Trophoblast cell (in vitro differentiated cells and primary cell): Measurements from ENCODE around the gene COX20.
A peak's percentile ranks its signal among the peaks of the same experiment; 100 is the strongest.

Experiments
- DNase-seq, 2 donors: peaks; one replicate each; pipeline ENCODE4 v3.0.0-alpha.2; 2016
- H2AFZ ChIP-seq: 2 replicates; pipeline ENCODE4 v1.6.1; 2013; ENCODE audit warnings: low read length, moderate library complexity, mild to moderate bottlenecking; ENCODE audit not compliant: insufficient read depth, poor library complexity
- H2AK5ac ChIP-seq: 2 replicates; pipeline ENCODE4 v1.6.1; 2013; ENCODE audit warnings: mild to moderate bottlenecking, low read length
- H2BK120ac ChIP-seq: 2 replicates; pipeline ENCODE4 v1.6.1; 2013; ENCODE audit warnings: low read length, mild to moderate bottlenecking, moderate library complexity; ENCODE audit not compliant: insufficient read depth, poor library complexity
- H2BK12ac ChIP-seq: 2 replicates; pipeline ENCODE4 v1.6.1; 2013; ENCODE audit warnings: mild to moderate bottlenecking, low read length, moderate library complexity
- H2BK5ac ChIP-seq: 2 replicates; pipeline ENCODE4 v1.6.1; 2013; ENCODE audit warnings: low read length, low read depth, moderate library complexity, mild to moderate bottlenecking; ENCODE audit not compliant: poor library complexity
- H3K14ac ChIP-seq: 2 replicates; pipeline ENCODE4 v1.6.1; 2013; ENCODE audit warnings: mild to moderate bottlenecking, low read length
- H3K18ac ChIP-seq: 2 replicates; pipeline ENCODE4 v1.6.1; 2013; ENCODE audit warnings: mild to moderate bottlenecking, low read length
- H3K23ac ChIP-seq: 2 replicates; pipeline ENCODE4 v1.6.1; 2013; ENCODE audit warnings: low read length
- H3K27ac ChIP-seq: 2 replicates; pipeline ENCODE4 v1.5.1; 2013; ENCODE audit warnings: low read depth, mild to moderate bottlenecking, inconsistent platforms, low read length, moderate library complexity
- H3K27me3 ChIP-seq: 2 replicates; pipeline ENCODE4 v1.6.1; 2013; ENCODE audit warnings: inconsistent platforms, mild to moderate bottlenecking, low read length, moderate library complexity; ENCODE audit not compliant: insufficient read depth
- H3K36me3 ChIP-seq, 2 experiments: 1 replicate in 1 of 2; 2 replicates in 1 of 2; pipeline ENCODE4 v1.6.1; 2013; ENCODE audit warnings: low read length in 2 of 2, mild to moderate bottlenecking in 2 of 2, moderate library complexity in 1 of 2; ENCODE audit not compliant: insufficient read depth in 2 of 2, control insufficient read depth in 1 of 2
- H3K4ac ChIP-seq: 2 replicates; pipeline ENCODE4 v1.6.1; 2013; ENCODE audit warnings: low read depth, mild to moderate bottlenecking, low read length, moderate library complexity
- H3K4me1 ChIP-seq, 2 experiments: 1 replicate in 1 of 2; 2 replicates in 1 of 2; pipeline ENCODE4 v1.6.1; 2013; ENCODE audit warnings: low read length in 2 of 2, mild to moderate bottlenecking in 2 of 2, moderate library complexity in 1 of 2; ENCODE audit not compliant: insufficient read depth in 2 of 2, control insufficient read depth in 1 of 2
- H3K4me2 ChIP-seq: 2 replicates; pipeline ENCODE4 v1.6.1; 2013; ENCODE audit warnings: inconsistent platforms, mild to moderate bottlenecking, low read length, moderate library complexity
- H3K4me3 ChIP-seq: 2 replicates; pipeline ENCODE4 v1.5.1; 2013; ENCODE audit warnings: mild to moderate bottlenecking, low read depth, low read length, inconsistent platforms
- H3K79me1 ChIP-seq: one replicate; pipeline ENCODE4 v1.6.1; 2013; ENCODE audit warnings: low read length
- H3K79me2 ChIP-seq: 2 replicates; pipeline ENCODE4 v1.6.1; 2013; ENCODE audit warnings: low read length, mild to moderate bottlenecking; ENCODE audit not compliant: control insufficient read depth, insufficient read depth, poor library complexity
- H3K9ac ChIP-seq: 2 replicates; pipeline ENCODE4 v1.6.1; 2013; ENCODE audit warnings: mild to moderate bottlenecking, low read length
- H3K9me3 ChIP-seq: 2 replicates; pipeline ENCODE4 v1.6.1; 2013; ENCODE audit warnings: low read depth, mild to moderate bottlenecking, control low read depth, inconsistent platforms, low read length; ENCODE audit not compliant: insufficient read depth
- H4K12ac ChIP-seq: 2 replicates; pipeline ENCODE4 v1.6.1; 2013; ENCODE audit warnings: low read depth, mild to moderate bottlenecking, low read length, moderate library complexity
- H4K8ac ChIP-seq: 2 replicates; pipeline ENCODE4 v1.6.1; 2013; ENCODE audit warnings: low read depth, mild to moderate bottlenecking, low read length, moderate library complexity
- H4K91ac ChIP-seq: one replicate; pipeline ENCODE4 v1.6.1; 2013; ENCODE audit warnings: low read depth, mild to moderate bottlenecking, low read length, moderate library complexity
- WGBS: extraction: QIAGEN DNeasy Blood & Tissue Kit; methylation state at CpG from one replicate; pipeline ENCODE4 v1.1.7; 2013; ENCODE audit warnings: missing lambda C conversion rate; ENCODE audit not compliant: insufficient read length, insufficient coverage; ENCODE audit errors: extremely low coverage; 5-methylcytosine and 5-hydroxymethylcytosine counted together

The COX20 gene

DNA sequence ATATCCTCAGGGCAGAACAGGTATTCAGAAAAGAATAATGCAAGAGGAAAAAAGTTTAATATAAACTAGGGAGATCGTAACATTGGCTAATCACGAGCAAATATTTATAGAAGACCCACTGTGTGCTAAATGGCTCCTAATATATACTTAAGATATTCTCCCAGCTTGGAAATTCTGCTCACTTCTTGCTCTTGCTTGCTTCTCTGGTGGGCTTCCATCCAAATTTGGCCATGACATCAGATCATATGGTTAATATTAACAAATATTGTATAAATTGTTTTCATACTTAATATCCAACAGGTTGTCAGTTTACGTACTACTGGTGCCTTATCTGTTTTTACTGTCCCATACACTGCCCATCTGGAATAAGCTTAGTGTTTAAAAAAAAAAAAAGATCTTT, 1.1 kb downstream of the COX20 start:
- H3K27ac ChIP-seq: peak overlapping the region; percentile 100

GRCh38 chr1:244837597-244838258, 2.3 kb downstream of the COX20 start:
- no peak overlapping the region for H4K91ac ChIP-seq
- no peaks in the 10 kb centered on the region for H3K4me1 ChIP-seq
- H3K4me3 ChIP-seq: no peak overlapping the region
- no peak overlapping the region for H2AFZ ChIP-seq
- no peak overlapping the region for H4K12ac ChIP-seq
- H3K4me2 ChIP-seq: no peak overlapping the region
- peaks cover 6% of the 10 kb centered on the region for H3K79me2 ChIP-seq
- H3K27ac ChIP-seq: no peak overlapping the region
- no peak for DNase-seq
- H3K4ac ChIP-seq: peak overlapping the region; percentile 72
- no peak overlapping the region for H3K14ac ChIP-seq
- no peak overlapping the region for H3K9ac ChIP-seq
- H2BK120ac ChIP-seq: no peak overlapping the region
- no CpG with 5 or more reads among the region's 5 CpGs for WGBS
- no peak overlapping the region for H4K8ac ChIP-seq
- no peak overlapping the region for H2BK5ac ChIP-seq
- H3K79me1 ChIP-seq: peaks cover 21% of the 10 kb centered on the region
- H3K18ac ChIP-seq: no peak overlapping the region
- H3K36me3 ChIP-seq: peaks cover 0 to 6% of the 10 kb centered on the region in 2 experiments
- H2BK12ac ChIP-seq: no peak overlapping the region
- no peak overlapping the region for H3K23ac ChIP-seq
- H3K9me3 ChIP-seq: no peaks in the 10 kb centered on the region
- H3K27me3 ChIP-seq: no peaks in the 10 kb centered on the region
- no peak overlapping the region for H2AK5ac ChIP-seq

More for the DNA sequence above, 1.1 kb downstream of the COX20 start:
- Histone ChIP-seq H3K14ac (no peak overlapping the region), H3K4me3 (no peak overlapping the region), H3K4ac (no peak overlapping the region), H3K4me1 (no peaks in the 10 kb centered on the region), H4K8ac (no peak overlapping the region), H3K23ac (no peak overlapping the region), H2AFZ (no peak overlapping the region), H3K9me3 (no peaks in the 10 kb centered on the region), H3K27me3 (no peaks in the 10 kb centered on the region), H3K18ac (no peak overlapping the region), H4K91ac (no peak overlapping the region), H3K79me2 (peaks cover 6% of the 10 kb centered on the region), H3K79me1 (peaks cover 21% of the 10 kb centered on the region), H2BK12ac (no peak overlapping the region), H3K4me2 (peak overlapping the region; percentile 61), H3K9ac (no peak overlapping the region), H2BK120ac (no peak overlapping the region), H4K12ac (no peak overlapping the region), H2BK5ac (no peak overlapping the region), H3K36me3 (peaks cover 0 to 6% of the 10 kb centered on the region in 2 experiments), H2AK5ac (no peak overlapping the region)
- WGBS: no CpG with 5 or more reads among the region's 3 CpGs
- DNase-seq: no peak

DNA sequence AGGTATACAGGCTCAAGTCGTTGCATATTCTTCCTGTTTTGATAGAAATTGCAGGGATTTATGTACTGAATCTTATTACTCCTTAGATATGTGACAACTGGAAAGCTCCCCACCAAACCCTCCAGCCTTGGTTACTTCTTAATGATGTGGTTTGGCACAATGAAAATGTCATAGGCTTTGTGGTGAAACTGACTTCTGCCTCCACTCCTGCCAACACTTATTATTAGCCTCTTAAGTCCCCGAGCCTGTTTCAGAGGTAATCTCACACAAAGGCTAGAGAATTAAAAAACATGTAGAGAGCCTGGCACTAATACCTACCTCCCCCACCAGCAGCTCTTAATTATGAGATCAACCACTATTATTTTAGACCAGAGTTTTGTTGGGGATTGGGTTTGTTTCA, 4.2 kb downstream of the COX20 start:
- H3K36me3 ChIP-seq: peaks cover 6 to 13% of the 10 kb centered on the region in 2 experiments
- peaks cover 12% of the 10 kb centered on the region for H3K79me1 ChIP-seq
- H3K4me2 ChIP-seq: no peak overlapping the region
- H4K8ac ChIP-seq: no peak overlapping the region
- H3K23ac ChIP-seq: no peak overlapping the region
- H3K9me3 ChIP-seq: no peaks in the 10 kb centered on the region
- H3K27ac ChIP-seq: no peak overlapping the region
- no peak overlapping the region for H3K18ac ChIP-seq
- no peak overlapping the region for H4K91ac ChIP-seq
- H2AFZ ChIP-seq: no peak overlapping the region
- H3K9ac ChIP-seq: no peak overlapping the region
- H2BK5ac ChIP-seq: no peak overlapping the region
- no CpG with 5 or more reads among the region's 2 CpGs for WGBS
- no peak overlapping the region for H2BK120ac ChIP-seq
- no peak overlapping the region for H3K4me3 ChIP-seq
- H2AK5ac ChIP-seq: no peak overlapping the region
- no peaks in the 10 kb centered on the region for H3K27me3 ChIP-seq
- no peak overlapping the region for H4K12ac ChIP-seq
- peaks cover 6% of the 10 kb centered on the region for H3K79me2 ChIP-seq
- DNase-seq: no peak
- H3K14ac ChIP-seq: no peak overlapping the region
- no peaks in the 10 kb centered on the region for H3K4me1 ChIP-seq
- no peak overlapping the region for H2BK12ac ChIP-seq
- H3K4ac ChIP-seq: no peak overlapping the region

DNA sequence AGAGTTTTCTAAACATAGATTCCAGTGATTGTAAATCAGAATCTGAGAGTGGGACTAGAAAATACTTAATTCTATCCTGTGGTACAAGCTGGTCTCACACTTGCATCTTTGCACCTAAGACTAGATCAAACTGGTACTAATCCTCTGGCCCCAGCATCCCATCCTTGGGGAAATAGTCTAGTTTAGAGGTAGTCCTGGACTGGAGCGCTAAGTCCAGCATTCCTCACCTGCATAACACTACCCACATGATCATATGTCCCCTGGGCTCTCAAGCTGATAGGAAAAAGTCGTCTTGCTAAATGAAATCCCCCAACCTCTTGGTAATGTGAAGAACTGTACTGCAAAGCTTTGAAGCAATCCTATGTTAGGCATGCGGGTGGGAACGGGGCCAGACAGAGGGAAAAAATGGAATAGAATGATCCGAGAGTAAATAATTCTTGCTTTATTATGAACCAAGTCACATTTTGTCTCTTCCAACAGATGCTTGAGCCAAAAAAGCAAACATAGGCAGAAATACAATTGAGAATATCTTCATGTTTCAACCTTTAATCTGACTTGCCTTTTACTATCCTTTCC, 4.8 kb downstream of the COX20 start:
- Histone ChIP-seq H3K4ac (no peak overlapping the region), H3K79me1 (peaks cover 7% of the 10 kb centered on the region), H3K27me3 (no peaks in the 10 kb centered on the region), H3K79me2 (peaks cover 3% of the 10 kb centered on the region), H2AK5ac (no peak overlapping the region), H2BK5ac (no peak overlapping the region), H3K4me2 (peak overlapping the region; percentile 22), H2AFZ (no peak overlapping the region), H3K14ac (no peak overlapping the region), H3K4me3 (no peak overlapping the region), H3K23ac (no peak overlapping the region), H2BK120ac (no peak overlapping the region), H4K91ac (no peak overlapping the region), H3K9ac (no peak overlapping the region), H3K4me1 (no peaks in the 10 kb centered on the region), H3K18ac (no peak overlapping the region), H3K36me3 (peaks cover 6 to 16% of the 10 kb centered on the region in 2 experiments), H3K9me3 (no peaks in the 10 kb centered on the region), H4K12ac (no peak overlapping the region), H2BK12ac (no peak overlapping the region), H3K27ac (no peak overlapping the region), H4K8ac (no peak overlapping the region)
- peak in 1 of 2 donors; percentile 28 for DNase-seq
- WGBS: no CpG with 5 or more reads among the region's 5 CpGs
